Stimulated activated CD4-positive, alpha-beta T cell treated with anti-CD3 and anti-CD28 coated beads, Interleukin-15, amount 100 ng/mL, for 1 hour (primary cell): ENCODE measurements around the gene LRP3.

Experiments
- DNase-seq, 2 donors: peaks; one replicate each; pipeline ENCODE4 v3.0.0-alpha.2; 2020; ENCODE audit warnings: low read depth in 1 of 2, low spot score in 1 of 2

Gene LRP3

DNA sequence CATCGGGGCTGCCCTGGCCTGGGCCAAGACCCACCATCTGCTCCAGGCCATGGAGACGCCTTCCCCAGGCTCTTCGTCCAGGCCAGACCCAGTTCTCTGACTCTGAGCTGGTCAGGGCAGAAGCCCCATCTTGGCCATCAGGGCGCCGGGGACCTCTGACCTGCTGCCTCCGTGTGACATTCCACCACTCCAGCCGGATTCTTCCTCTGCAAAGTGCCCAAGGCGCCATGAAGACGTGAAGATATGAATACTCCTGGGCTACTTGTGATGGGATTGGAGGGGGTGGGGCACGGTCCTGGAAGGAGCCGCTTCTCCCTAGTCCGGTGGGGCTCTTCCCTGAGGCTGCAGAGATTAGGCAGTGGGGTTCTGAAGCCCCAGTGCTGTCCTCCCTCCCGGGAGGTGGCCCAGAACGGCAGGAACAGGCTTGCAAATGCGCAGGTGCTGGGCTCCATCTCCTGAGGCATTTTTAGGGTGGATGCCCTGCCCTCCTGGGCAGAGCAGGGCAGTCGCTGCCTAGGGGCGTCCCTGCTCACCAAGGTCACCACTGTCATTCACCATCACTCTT is 57.5 kb downstream of the LRP3 start:
- DNase-seq: no peak

DNA sequence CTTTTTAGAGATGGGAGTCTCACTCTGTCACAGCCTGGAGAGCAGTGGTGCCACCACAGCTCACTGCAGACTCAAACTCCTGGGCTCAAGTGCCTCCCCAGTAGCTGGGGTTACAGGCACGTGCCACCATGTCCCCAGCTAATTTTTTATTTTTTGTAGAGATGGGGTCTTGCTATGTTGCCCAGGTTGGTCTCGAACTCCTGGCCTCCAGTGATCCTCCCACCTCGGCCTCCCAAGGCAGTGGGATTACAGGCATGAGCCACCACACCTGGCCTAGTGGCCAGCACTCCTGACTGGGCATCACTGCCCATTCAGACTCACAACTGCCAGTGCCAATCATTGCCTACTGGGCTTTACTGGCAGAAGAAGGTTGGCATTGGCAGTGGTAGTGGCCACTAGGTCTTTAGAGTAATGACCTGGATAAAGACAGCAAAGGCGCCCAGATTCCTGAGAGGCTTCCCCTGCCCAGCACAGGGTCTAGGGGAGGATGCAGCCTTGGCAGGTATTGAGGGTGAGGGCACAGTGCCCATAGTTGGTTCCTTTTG is 58.4 kb downstream of the LRP3 start:
- DNase-seq: no peak

DNA sequence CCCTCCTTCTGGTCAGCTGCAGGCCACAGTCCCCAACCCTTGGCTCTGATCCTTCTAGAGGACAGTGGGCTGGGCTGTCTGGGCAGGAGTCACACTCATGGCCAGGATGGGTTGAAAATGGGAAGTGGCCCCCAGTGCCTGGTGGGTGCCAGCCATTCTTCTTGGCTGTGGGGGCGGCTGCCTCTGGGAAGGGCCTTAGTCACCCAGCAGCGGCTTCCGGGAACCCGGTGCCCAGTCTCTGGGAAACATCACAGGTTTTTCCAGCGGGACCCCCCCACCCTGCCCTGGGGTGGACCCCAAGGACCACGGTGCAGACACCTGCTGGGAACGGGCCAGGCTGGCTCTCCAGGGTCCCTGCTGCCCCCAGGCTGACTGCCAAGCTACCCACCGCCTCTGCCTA is 58.8 kb downstream of the LRP3 start:
- no peak for DNase-seq

DNA sequence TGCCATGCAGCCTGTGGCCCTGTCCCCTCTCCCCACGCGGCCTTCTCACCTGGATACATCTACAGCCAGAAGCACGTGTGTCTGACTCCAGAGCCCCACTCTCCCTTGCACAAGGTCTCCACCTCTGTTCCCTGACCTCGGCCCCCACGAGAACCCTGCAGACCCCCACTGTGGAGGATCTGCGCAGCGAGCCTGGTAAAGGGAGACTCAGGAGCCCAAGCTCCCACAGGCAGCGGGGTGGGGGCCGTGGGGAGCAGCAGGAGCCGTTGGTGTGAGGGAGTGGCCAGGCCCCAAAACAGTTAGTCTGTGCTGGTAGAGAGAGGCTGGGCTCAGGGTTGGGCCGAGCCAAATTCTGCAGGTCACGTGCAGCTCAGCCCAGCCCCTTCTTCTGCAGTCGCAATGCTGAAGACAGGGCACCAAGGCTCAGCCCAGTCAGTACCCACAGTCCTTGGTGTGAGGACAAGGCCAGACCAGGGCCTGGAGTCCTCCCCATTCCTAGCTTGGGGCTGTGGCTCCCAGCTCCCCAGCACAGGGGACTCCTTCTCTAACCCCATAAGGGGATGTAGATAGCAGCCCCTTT is 60.2 kb downstream of the LRP3 start:
- no peak for DNase-seq

DNA sequence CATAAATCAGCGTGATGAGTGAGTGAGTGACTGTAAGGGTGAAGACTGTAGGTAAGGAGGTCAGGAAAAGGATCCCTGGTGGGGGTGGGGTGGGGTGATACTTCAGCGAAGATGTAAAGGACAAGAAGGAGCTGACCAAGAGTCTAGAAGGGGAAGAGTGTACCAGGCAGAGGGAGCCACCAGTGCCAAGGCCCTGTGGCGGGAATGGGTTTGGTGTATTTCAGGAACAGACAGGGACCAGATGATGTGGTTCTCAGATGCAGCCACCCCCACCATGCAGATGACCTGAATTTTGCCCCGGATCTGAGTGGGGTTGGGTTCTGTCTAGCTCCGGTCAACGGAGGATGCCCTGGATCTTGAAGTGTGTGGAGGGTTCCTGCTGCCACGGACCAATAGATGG is 61.7 kb downstream of the LRP3 start:
- no peak for DNase-seq

DNA sequence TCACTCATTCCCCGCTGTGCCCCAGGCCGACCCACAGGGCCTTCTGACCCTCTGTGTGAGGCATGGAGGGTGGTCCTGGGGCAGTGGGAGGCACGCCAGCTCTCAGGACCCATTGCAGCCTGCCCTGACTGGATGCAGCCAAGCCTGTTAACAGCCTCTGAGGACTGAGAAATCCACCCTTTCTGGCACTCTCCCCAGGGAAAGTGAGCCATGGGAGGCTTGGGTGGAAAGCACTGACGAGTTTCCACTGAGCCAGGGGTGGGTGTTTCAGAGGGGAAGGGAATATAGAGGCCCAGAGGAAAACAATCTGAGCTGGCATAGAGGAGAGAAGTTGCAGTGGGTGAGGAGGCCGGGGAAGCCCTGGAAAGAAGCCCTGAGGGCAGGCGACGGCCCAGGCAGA is 62.1 kb downstream of the LRP3 start:
- no peak for DNase-seq

DNA sequence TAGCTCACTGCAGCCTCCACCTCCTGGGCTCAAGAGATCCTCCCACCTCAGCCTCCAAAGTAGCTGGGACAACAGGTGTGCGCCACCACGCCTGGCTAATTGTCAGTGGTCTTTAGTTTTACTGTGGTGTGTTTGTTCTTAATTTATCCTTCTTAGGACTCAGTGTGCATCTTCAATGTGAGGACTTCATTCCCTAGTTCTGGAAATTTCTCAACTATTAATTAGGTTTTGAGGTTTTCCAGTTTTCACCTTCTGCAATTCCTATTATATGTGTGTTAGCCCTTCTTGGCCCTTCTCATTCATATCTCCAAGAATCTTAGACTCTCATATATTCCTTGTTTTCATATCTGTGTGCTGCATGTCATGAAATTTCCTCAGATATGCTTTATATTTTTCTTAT is 63.7 kb downstream of the LRP3 start:
- no peak for DNase-seq
